SK-MEL-5 (cell line): ENCODE results near the gene GPAT3. TPM values are rescaled to one million over a fixed set of nuclear protein-coding genes. Genes with fewer than 3 reads are reported as not detected.

Experiments
- DNase-seq: peaks from one replicate; pipeline ENCODE4 v3.0.0-alpha.2; 2016; ENCODE audit warnings: low read depth, low spot score
- in situ Hi-C: cut with HindIII; loops from 2 replicates; pipeline ENCODE4 v1.10.0; 2016; ENCODE audit warnings: low sequenced_read_pairs, high pct_unique_total_duplicates, low pct_unique_long_range_greater_than_20kb
- total RNA-seq: library from RNA; depleted of rRNA; stranded (reverse); fragments of >200 nt; shearing (Covaris generic); gene quantifications from 2 replicates; pipeline ENCODE4 v1.2.3, GENCODE V29; 2014

Gene GPAT3
- total RNA-seq, 1 experiment from 2014 or later: 97.1 TPM

DNA sequence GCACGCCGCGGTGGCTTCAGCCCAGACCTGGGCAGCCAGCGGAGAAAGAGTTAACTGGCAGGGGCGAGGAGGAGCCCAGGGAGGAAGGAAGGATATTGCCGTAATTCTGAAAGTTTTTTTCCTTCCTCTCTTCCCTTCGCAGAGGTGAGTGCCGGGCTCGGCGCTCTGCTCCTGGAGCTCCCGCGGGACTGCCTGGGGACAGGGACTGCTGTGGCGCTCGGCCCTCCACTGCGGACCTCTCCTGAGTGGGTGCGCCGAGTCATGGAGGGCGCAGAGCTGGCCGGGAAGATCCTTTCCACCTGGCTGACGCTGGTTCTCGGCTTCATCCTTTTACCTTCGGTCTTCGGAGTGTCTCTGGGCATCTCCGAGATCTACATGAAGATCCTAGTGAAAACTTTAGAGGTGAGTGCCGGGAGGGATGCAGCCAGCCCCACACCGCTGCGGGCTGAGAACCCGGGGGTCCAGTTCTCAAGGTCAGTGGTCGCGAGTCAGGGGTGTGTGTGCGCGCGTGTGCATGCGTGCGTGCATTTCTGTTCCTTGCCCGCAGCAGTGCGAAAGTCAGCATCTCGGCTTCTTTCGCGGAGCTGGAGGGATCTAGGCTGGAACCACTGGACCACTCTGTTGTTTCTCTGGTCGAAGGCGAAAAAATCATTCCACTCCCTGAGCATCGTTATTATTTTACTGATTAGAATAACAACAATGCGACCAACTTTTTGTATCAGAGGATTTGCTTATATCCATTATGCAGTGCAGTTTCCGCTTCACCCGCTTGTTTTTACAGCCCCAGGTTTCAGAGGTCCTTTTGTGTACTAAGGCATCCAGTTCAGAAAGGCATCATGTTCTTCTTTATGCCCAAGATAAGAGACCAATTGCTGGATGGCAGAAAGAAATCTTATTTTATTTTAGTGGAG is 709 bp downstream of the GPAT3 start:
- no peak for DNase-seq
- in situ Hi-C loops: no loop called here

- no peak for DNase-seq
- in situ Hi-C loops: no loop called here
These were observed 6.3 kb downstream of the GPAT3 start for GRCh38 chr4:83542225-83542624.

GRCh38 chr4:83546786-83547185 is 10.9 kb downstream of the GPAT3 start:
- no peak for DNase-seq
- in situ Hi-C loops: no loop called here

DNA sequence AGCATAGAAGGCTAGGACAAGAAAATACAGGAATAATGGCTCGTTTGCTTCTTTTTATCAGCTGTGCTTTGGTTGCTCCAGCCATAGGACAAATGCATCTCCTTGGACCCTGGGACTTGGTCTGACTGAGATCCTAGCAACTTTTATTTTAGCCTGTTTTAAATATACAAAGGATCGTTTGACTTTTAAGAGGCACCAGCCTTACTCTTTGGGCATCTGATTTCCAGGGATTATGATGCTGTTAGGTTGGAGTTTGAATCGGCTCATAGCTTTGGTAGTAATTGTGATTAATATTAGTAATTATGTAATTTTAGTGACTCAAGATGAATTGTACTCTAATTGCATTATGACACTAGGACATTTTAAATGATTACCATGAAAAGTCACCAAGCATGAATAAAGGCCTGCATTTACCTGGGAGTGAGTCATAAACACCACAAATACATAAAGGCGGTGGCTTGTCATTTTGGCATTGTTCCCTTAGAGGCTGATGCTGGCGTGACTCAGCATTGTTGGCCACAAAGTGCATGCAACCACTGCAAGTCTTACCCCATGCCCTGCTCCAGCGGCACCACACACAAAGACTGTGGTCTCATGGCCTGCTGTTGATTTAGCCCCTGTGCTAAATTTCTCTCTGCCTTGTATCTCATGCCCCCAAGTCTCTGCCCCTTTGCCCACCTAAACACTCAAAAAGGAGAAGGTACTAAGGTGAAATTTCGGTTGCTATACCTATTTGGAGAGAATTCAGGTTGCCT is 12.4 kb downstream of the GPAT3 start:
- peak; percentile 90 for DNase-seq
- in situ Hi-C loops: no loop called here

DNA sequence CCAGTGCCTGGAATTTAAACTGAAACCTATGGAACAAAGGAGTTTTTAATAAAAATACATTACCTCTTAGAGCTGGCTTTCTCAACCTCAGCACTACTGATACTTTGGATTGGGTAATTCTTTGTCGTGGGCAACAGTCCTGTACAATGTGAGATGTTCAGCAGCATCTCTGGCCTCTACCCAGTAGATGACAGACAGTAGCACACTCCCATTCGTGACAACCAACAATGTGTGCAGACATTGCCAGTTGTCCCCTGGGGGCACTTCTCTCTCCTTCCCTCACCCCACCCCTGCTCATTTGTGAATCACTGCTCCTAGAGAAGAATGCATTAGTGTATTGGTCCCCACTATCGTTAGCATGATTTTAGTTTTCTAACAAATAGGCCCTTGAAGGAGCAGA is 16.2 kb downstream of the GPAT3 start:
- DNase-seq: peak; percentile 96
- in situ Hi-C loops: no loop called here

GRCh38 chr4:83552924-83553323 is 17.0 kb downstream of the GPAT3 start:
- in situ Hi-C loops: no loop called here
- no peak for DNase-seq

- no peak for DNase-seq
- in situ Hi-C loops: no loop called here
These were observed 20.2 kb downstream of the GPAT3 start for GRCh38 chr4:83556006-83556707.

DNA sequence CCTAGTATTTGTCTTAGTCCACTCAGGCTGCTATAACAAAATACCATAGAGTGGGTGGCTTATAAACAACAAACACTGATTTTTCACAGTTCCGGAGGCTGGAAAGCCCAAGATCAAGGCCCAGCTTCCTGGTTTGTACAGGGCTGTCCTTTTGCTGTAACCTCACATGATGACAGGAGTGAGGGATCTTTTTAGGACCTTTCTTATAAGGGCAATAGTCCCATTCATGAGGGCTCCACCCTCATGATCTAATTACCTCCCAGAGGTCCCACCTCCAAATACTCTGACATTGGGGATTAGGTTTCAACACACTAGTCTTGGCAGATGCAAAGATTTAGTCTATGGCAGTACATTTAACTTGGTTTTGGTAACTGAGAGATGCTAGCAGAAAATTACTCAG is 20.9 kb downstream of the GPAT3 start:
- DNase-seq: peak; percentile 72
- in situ Hi-C loops: no loop called here

- in situ Hi-C loops: no loop called here
These were observed 22.2 kb downstream of the GPAT3 start for GRCh38 chr4:83558059-83558653.

GRCh38 chr4:83558680-83559079 is 22.8 kb downstream of the GPAT3 start:
- no peak for DNase-seq
- in situ Hi-C loops: no loop called here

More at GRCh38 chr4:83558059-83558653, 22.2 kb downstream of the GPAT3 start:
- DNase-seq: no peak

DNA sequence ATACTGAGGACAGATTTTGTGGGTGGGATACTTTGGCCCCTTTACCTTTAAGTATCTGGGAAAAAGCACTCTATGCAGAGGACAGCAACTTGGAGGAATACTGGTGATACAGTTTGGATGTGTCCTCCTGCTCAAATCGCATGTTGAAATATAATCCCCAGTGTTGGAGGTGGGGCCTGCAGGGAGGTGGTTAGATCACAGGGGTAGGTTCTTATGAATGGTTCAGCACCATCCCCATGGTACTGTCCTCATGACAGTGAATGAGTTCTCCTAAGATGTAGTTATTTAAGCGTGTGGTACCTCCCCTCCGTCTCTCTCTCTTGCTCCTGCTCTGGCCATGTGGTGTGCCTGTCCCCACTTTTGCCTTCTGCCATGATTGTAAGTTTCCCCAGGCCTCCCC is 24.6 kb downstream of the GPAT3 start:
- DNase-seq: peak; percentile 57
- in situ Hi-C loops: no loop called here

- in situ Hi-C loops: no loop called here
- DNase-seq: peak; percentile 94
These were observed 25.5 kb downstream of the GPAT3 start for GRCh38 chr4:83561381-83561780.

GRCh38 chr4:83563998-83564397 is 28.1 kb downstream of the GPAT3 start:
- no peak for DNase-seq
- in situ Hi-C loops: no loop called here

- DNase-seq: no peak
- in situ Hi-C loops: no loop called here
These were observed 32.2 kb downstream of the GPAT3 start for GRCh38 chr4:83568062-83568461.

- no peak for DNase-seq
- in situ Hi-C loops: no loop called here
These were observed 33.5 kb downstream of the GPAT3 start for GRCh38 chr4:83569429-83569828.

DNA sequence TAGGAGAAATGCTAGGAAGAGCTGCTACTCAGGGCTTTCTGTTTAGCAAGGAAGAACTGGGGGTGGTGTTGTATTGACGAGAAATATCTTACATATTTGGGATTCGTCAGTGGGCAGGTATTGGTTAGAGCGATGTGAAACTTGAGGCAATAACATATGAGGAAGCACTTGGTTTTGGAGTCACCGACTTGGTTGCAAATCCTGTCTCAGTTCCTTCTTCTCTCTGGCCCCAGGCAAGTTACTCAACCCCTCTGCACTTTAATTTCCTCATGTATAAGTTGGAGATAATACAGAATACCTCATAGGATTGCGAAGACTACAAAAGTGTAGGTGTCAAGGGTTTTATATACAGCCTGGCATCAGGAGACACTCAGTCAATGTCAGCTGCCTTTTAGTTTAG is 34.1 kb downstream of the GPAT3 start:
- DNase-seq: peak; percentile 24
- in situ Hi-C loops: no loop called here

DNA sequence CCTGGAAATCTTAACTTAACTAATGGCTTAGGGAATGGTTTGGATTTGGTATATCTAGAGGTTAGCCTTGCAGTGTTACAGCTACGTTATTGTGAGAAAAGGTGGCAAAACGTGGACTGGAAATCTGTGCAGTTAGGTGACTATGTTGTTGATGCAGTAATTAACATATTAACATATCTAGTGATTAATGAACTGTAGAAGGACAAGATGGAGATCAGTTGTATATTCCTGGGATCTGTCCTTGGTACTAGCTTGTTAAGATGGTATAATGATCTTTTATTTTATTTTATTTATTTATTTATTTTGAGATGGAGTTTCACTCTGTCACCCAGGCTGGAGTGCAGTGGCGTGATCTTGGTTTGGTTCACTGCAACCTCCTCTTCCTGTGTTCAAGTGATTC is 36.9 kb downstream of the GPAT3 start:
- in situ Hi-C loops: no loop called here

GRCh38 chr4:83574247-83574646 is 38.3 kb downstream of the GPAT3 start:
- no peak for DNase-seq
- in situ Hi-C loops: no loop called here

More for the DNA sequence above, 36.9 kb downstream of the GPAT3 start:
- no peak for DNase-seq
